HCT116 (cell line): ENCODE results near the gene NR2C2. TPM values are rescaled to one million over a fixed set of nuclear protein-coding genes. Genes with fewer than 3 reads are reported as not detected.

Experiments used
- ATAC-seq: fragments of 200-7000 bp; cut with Tn5 transposase; 2 replicates; pipeline ENCODE4 v1.9.1; 2020; ENCODE audit warnings: mild to moderate bottlenecking, moderate library complexity
- BruUV-seq: library from RNA; stranded (reverse); fragments of 400-500 nt; replicated peaks from 2 replicates; lab custom pipeline; 2021; lab: Mats Ljungman, UMichigan
- CTCF ChIA-PET: fragments of 300-600 bp; sonication (Branson Sonifier 250); formaldehyde crosslinking; loops from one replicate; lab custom pipeline; 2021; ENCODE audit warnings: antibody characterized with exemption; lab: Charles Lee
- POLR2A ChIA-PET: fragments of 300-600, 350-600 bp; sonication (Branson Sonifier 250); formaldehyde crosslinking; loops from one replicate; lab custom pipeline; 2021; ENCODE audit warnings: antibody characterized with exemption; lab: Charles Lee
- RAD21 ChIA-PET, 2 experiments: fragments of 300-600 bp; sonication (Branson Sonifier 250); formaldehyde crosslinking; loops; one replicate each; lab custom pipeline; 2023; ENCODE audit warnings: low total read pairs in 2 of 2; ENCODE audit not compliant: uncharacterized antibody in 2 of 2, unreplicated experiment in 2 of 2, low non-redundant PET in 1 of 2; lab: Charles Lee
- DNase-seq: peaks from one replicate; pipeline ENCODE4 v3.0.0-alpha.2; 2010; ENCODE audit warnings: low read depth, low spot score
- H2AFZ ChIP-seq: fragments of 200-600 bp; shearing (Covaris generic), sonication (generic); 2 replicates; pipeline ENCODE4 v1.6.1; 2017; ENCODE audit warnings: low read depth, mixed run types, mixed read lengths, antibody characterized with exemption, low read length; ENCODE audit not compliant: poor library complexity, severe bottlenecking
- H3K27ac ChIP-seq: 2 replicates; pipeline ENCODE4 v1.5.1; 2012; ENCODE audit warnings: low read depth, low read length
- H3K27me3 ChIP-seq: fragments of 200-600 bp; sonication (generic); 2 replicates; pipeline ENCODE4 v1.6.1; 2016; ENCODE audit warnings: mixed run types, low read length, mixed read lengths; ENCODE audit not compliant: insufficient read depth
- H3K36me3 ChIP-seq, 2 experiments: fragments of 200-500 bp in 1 of 2; fragments of 200-600 bp in 1 of 2; sonication (Bioruptor generic) in 1 of 2; sonication (generic) in 1 of 2; 2 replicates each; pipeline versions ENCODE4 v1.5.1 to v1.6.1; 2014 to 2016; ENCODE audit warnings: low read length in 2 of 2, inconsistent platforms in 1 of 2, mixed read lengths in 1 of 2, mixed run types in 1 of 2; ENCODE audit not compliant: insufficient read depth in 2 of 2, control insufficient read depth in 1 of 2
- H3K4me1 ChIP-seq, 2 experiments: fragments of 200-600 bp in 1 of 2; sonication (generic) in 1 of 2; 2 replicates each; pipeline versions ENCODE4 v1.5.1 to v1.6.1; 2012 to 2017; ENCODE audit warnings: low read length in 2 of 2, inconsistent platforms in 1 of 2, mild to moderate bottlenecking in 1 of 2, mixed read lengths in 1 of 2, mixed run types in 1 of 2, moderate library complexity in 1 of 2; ENCODE audit not compliant: insufficient read depth in 2 of 2, control insufficient read depth in 1 of 2
- H3K4me2 ChIP-seq: fragments of 200-600 bp; sonication (generic); 2 replicates; pipeline ENCODE4 v1.6.1; 2017; ENCODE audit warnings: mixed run types, low read length, mixed read lengths
- H3K4me3 ChIP-seq, 2 experiments: fragments of 200-600 bp in 1 of 2; sonication (generic) in 1 of 2; replicated peaks in 1 of 2; 2 replicates each; pipeline ENCODE4 v1.5.1; 2011 to 2016; ENCODE audit warnings: low read length in 2 of 2, control low read depth in 1 of 2, low read depth in 1 of 2, mild to moderate bottlenecking in 1 of 2, mixed read lengths in 1 of 2, mixed run types in 1 of 2
- H3K79me2 ChIP-seq: fragments of 200-600 bp; sonication (generic); 2 replicates; pipeline ENCODE4 v1.6.1; 2017; ENCODE audit warnings: mild to moderate bottlenecking, mixed run types, low read length, moderate library complexity, mixed read lengths; ENCODE audit not compliant: insufficient read depth
- H3K9ac ChIP-seq: fragments of 200-600 bp; sonication (generic); 2 replicates; pipeline ENCODE4 v1.6.1; 2016; ENCODE audit warnings: low read length, mixed read lengths
- H3K9me2 ChIP-seq: fragments of 200-600 bp; sonication (generic), shearing (Covaris generic); 2 replicates; pipeline ENCODE4 v1.6.1; 2017; ENCODE audit warnings: mixed run types, mild to moderate bottlenecking, moderate library complexity; ENCODE audit not compliant: insufficient read depth
- H3K9me3 ChIP-seq, 2 experiments: fragments of 200-500 bp in 1 of 2; fragments of 200-600 bp in 1 of 2; sonication (Bioruptor generic) in 1 of 2; sonication (generic) in 1 of 2; 2 replicates each; pipeline ENCODE4 v1.6.1; 2014 to 2017; ENCODE audit warnings: low read length in 2 of 2, mixed read lengths in 2 of 2, inconsistent platforms in 1 of 2, low read depth in 1 of 2, mild to moderate bottlenecking in 1 of 2, mixed run types in 1 of 2, moderate library complexity in 1 of 2; ENCODE audit not compliant: control insufficient read depth in 1 of 2, insufficient read depth in 1 of 2
- H4K20me1 ChIP-seq: fragments of 200-600 bp; sonication (generic), shearing (Covaris generic); 2 replicates; pipeline ENCODE4 v1.6.1; 2017; ENCODE audit warnings: mixed run types, mild to moderate bottlenecking, moderate library complexity; ENCODE audit not compliant: insufficient read depth
- CBX3 ChIP-seq: IDR thresholded peaks from 2 replicates; pipeline ENCODE4 v1.6.1; 2012; ENCODE audit warnings: low read depth
- CEBPB ChIP-seq: IDR thresholded peaks from 2 replicates; pipeline ENCODE4 v1.6.1; 2012; ENCODE audit warnings: low read depth
- EGR1 ChIP-seq: IDR thresholded peaks from 2 replicates; pipeline ENCODE4 v1.6.1; 2012; ENCODE audit warnings: low read depth
- ELF1 ChIP-seq: IDR thresholded peaks from 2 replicates; pipeline ENCODE4 v1.6.1; 2012; ENCODE audit warnings: low read depth, borderline replicate concordance
- EZH2 ChIP-seq: fragments of 200-600 bp; sonication (generic); IDR thresholded peaks from 2 replicates; pipeline ENCODE4 v1.6.1; 2017; ENCODE audit warnings: antibody characterized with exemption, mixed run types
- EZH2phosphoT487 ChIP-seq: fragments of 200-600 bp; IDR thresholded peaks from 2 replicates; pipeline ENCODE4 v1.6.1; 2018; ENCODE audit warnings: antibody characterized with exemption, borderline replicate concordance
- FOSL1 ChIP-seq: IDR thresholded peaks from 2 replicates; pipeline ENCODE4 v1.6.1; 2012; ENCODE audit warnings: low read depth
- JUND ChIP-seq: IDR thresholded peaks from 2 replicates; pipeline ENCODE4 v1.6.1; 2012
- POLR2A ChIP-seq: IDR thresholded peaks from 2 replicates; pipeline ENCODE4 v1.7.0; 2011; ENCODE audit warnings: borderline replicate concordance; ENCODE audit not compliant: insufficient read depth, insufficient read length; ENCODE audit errors: extremely low read depth
- POLR2AphosphoS5 ChIP-seq: IDR thresholded peaks from 2 replicates; pipeline ENCODE4 v1.6.1; 2011; ENCODE audit warnings: mild to moderate bottlenecking, low read depth, low read length, moderate library complexity
- SIN3A ChIP-seq: IDR thresholded peaks from 2 replicates; pipeline ENCODE4 v1.6.1; 2012; ENCODE audit warnings: low read depth
- SP1 ChIP-seq: IDR thresholded peaks from 2 replicates; pipeline ENCODE4 v1.6.1; 2012; ENCODE audit warnings: low read depth
- SRF ChIP-seq: IDR thresholded peaks from 2 replicates; pipeline ENCODE4 v1.6.1; 2012; ENCODE audit warnings: low read depth
- TCF7L2 ChIP-seq: IDR thresholded peaks from 2 replicates; pipeline ENCODE4 v1.7.0; 2011; ENCODE audit warnings: borderline replicate concordance, inconsistent platforms; ENCODE audit not compliant: insufficient read depth, insufficient read length; ENCODE audit errors: extremely low read depth
- YY1 ChIP-seq: IDR thresholded peaks from 2 replicates; pipeline ENCODE4 v1.6.1; 2011; ENCODE audit warnings: low read length, low read depth, moderate library complexity, mild to moderate bottlenecking; ENCODE audit not compliant: insufficient replicate concordance; ENCODE audit errors: extremely low read depth
- ZFX ChIP-seq: fragments of 450-650 bp; IDR thresholded peaks from 2 replicates; pipeline ENCODE4 v1.6.1; 2017
- ZNF274 ChIP-seq: fragments of 200-500 bp; sonication (Bioruptor generic); IDR thresholded peaks from 2 replicates; pipeline ENCODE4 v1.6.1; 2014; ENCODE audit warnings: mild to moderate bottlenecking, low read depth, low read length, inconsistent platforms
- intact Hi-C: fragments of 100-400 bp; cut with micrococcal nuclease; formaldehyde crosslinking; loops from 2 replicates; pipeline ENCODE4 v1.10.0; 2022
- total RNA-seq: library from RNA; stranded (reverse); gene quantifications from one replicate; pipeline ENCODE4 v1.2.1, GENCODE V29; 2021; ENCODE audit not compliant: unreplicated experiment
- TF ChIP-seq, protein P1 (sequence below), 3 experiments: fragments of 200-600 bp in 1 of 3; sonication (generic) in 1 of 3; IDR thresholded peaks in 2 of 3; conservative IDR thresholded peaks in 1 of 3; 2 replicates each; pipeline ENCODE4 v1.5.1; 2012 to 2017; ENCODE audit warnings: low read depth in 2 of 3, low read length in 2 of 3, antibody characterized with exemption in 1 of 3, borderline replicate concordance in 1 of 3, control low read depth in 1 of 3, mild to moderate bottlenecking in 1 of 3, mixed read lengths in 1 of 3, mixed run types in 1 of 3, moderate library complexity in 1 of 3; ENCODE audit not compliant: insufficient read depth in 1 of 3
- TF ChIP-seq, protein P2 (sequence below): IDR thresholded peaks from 2 replicates; pipeline ENCODE4 v1.6.1; 2012; ENCODE audit warnings: low read depth
- TF ChIP-seq, protein P3 (sequence below): IDR thresholded peaks from 2 replicates; pipeline ENCODE4 v1.6.1; 2012

Gene NR2C2
- total RNA-seq, 1 experiment from 2014 or later = 45.0 TPM

DNA sequence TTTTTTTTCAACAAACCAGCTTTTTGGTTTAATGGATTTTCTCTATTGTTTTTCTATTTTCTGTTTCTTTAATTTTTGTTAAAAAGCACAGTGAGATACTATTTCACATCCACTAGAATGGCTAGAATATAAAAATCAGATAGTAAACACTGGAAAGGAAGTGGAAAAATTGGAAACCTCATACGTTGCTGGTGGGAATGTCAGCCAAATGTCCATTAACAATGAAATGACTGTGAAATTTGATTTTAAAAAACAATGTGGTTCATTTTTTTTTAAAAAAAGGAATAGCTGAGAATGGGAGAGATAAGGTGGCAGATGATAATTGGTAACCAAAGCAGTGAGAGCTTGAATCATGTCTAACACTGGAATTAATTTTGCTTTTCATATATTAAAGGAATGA, 19.9 kb downstream of the NR2C2 start (continued):
- TF ChIP-seq YY1 = no peak
- no peak for TF ChIP-seq ELF1
- no peak for TF ChIP-seq POLR2A
- no peak for TF ChIP-seq ZNF274
- TF ChIP-seq, protein P1, sequence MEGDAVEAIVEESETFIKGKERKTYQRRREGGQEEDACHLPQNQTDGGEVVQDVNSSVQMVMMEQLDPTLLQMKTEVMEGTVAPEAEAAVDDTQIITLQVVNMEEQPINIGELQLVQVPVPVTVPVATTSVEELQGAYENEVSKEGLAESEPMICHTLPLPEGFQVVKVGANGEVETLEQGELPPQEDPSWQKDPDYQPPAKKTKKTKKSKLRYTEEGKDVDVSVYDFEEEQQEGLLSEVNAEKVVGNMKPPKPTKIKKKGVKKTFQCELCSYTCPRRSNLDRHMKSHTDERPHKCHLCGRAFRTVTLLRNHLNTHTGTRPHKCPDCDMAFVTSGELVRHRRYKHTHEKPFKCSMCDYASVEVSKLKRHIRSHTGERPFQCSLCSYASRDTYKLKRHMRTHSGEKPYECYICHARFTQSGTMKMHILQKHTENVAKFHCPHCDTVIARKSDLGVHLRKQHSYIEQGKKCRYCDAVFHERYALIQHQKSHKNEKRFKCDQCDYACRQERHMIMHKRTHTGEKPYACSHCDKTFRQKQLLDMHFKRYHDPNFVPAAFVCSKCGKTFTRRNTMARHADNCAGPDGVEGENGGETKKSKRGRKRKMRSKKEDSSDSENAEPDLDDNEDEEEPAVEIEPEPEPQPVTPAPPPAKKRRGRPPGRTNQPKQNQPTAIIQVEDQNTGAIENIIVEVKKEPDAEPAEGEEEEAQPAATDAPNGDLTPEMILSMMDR (IDR thresholded peaks at IDR 0.05 in 2 of 3, conservative IDR thresholded peaks at IDR 0.05 in 1 of 3; ENCODE audit: borderline replicate concordance in 1 of 3, insufficient read depth in 1 of 3, low read depth in 2 of 3, low read length in 2 of 3) = no peak
- TF ChIP-seq POLR2AphosphoS5 = no peak
- TF ChIP-seq SIN3A = no peak
- no peak for TF ChIP-seq EZH2
- TF ChIP-seq CEBPB = no peak
- no peak for TF ChIP-seq EGR1

DNA sequence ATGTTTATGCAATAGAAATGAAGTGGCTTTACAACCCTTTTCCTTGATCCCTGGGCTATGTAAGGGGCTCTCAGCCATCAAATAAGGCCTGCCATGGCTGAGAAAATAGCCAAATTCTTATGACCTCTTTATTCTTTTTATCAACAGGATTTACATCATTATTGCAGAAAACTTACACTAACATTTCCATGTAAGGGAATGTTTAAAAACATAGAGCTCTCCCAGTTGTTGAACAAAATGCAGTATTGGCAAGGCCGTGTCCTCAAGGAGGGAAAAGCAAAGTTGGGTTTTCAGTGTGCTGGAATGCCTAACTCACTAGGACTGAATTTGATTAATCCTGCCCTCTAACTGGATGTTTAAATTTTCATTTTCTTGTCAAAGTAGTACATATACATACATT, 22.3 kb downstream of the NR2C2 start:
- no peak for DNase-seq
- no peaks in the 10 kb centered on the region for H3K27me3 ChIP-seq
- no peaks in the 10 kb centered on the region for H3K9me2 ChIP-seq
- no peak overlapping the region for H3K27ac ChIP-seq
- no TSS peak for BruUV-seq
- no peak overlapping the region for H3K4me2 ChIP-seq
- H3K4me1 ChIP-seq = no peaks in the 10 kb centered on the region
- ATAC-seq = no peak
- H4K20me1 ChIP-seq = no peaks in the 10 kb centered on the region
- ChIA-PET CTCF (no interaction called here), RAD21 (no interaction called here), POLR2A (no interaction called here)
- intact Hi-C loops = no loop called here
- H3K79me2 ChIP-seq = peaks cover 30% of the 10 kb centered on the region
- H3K9me3 ChIP-seq = no peaks in the 10 kb centered on the region
- H3K4me3 ChIP-seq = no peak overlapping the region
- no peaks in the 10 kb centered on the region; a peak in 1 of 4 replicates for H3K36me3 ChIP-seq
- H2AFZ ChIP-seq = no peak overlapping the region
- H3K9ac ChIP-seq = no peak overlapping the region
- TF ChIP-seq SRF (no peak), EZH2 (no peak), ZNF274 (no peak), YY1 (no peak), EGR1 (no peak), SP1 (no peak), SIN3A (no peak), FOSL1 (no peak), CBX3 (no peak), TCF7L2 (no peak), CEBPB (no peak), EZH2phosphoT487 (no peak), POLR2A (no peak), JUND (no peak), ZFX (no peak)
- TF ChIP-seq, protein P2, sequence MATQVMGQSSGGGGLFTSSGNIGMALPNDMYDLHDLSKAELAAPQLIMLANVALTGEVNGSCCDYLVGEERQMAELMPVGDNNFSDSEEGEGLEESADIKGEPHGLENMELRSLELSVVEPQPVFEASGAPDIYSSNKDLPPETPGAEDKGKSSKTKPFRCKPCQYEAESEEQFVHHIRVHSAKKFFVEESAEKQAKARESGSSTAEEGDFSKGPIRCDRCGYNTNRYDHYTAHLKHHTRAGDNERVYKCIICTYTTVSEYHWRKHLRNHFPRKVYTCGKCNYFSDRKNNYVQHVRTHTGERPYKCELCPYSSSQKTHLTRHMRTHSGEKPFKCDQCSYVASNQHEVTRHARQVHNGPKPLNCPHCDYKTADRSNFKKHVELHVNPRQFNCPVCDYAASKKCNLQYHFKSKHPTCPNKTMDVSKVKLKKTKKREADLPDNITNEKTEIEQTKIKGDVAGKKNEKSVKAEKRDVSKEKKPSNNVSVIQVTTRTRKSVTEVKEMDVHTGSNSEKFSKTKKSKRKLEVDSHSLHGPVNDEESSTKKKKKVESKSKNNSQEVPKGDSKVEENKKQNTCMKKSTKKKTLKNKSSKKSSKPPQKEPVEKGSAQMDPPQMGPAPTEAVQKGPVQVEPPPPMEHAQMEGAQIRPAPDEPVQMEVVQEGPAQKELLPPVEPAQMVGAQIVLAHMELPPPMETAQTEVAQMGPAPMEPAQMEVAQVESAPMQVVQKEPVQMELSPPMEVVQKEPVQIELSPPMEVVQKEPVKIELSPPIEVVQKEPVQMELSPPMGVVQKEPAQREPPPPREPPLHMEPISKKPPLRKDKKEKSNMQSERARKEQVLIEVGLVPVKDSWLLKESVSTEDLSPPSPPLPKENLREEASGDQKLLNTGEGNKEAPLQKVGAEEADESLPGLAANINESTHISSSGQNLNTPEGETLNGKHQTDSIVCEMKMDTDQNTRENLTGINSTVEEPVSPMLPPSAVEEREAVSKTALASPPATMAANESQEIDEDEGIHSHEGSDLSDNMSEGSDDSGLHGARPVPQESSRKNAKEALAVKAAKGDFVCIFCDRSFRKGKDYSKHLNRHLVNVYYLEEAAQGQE = no peak
- TF ChIP-seq, protein P3, sequence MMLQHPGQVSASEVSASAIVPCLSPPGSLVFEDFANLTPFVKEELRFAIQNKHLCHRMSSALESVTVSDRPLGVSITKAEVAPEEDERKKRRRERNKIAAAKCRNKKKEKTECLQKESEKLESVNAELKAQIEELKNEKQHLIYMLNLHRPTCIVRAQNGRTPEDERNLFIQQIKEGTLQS = no peak
